Ovary (tissue), 3 donors: Measurements from ENCODE around the gene PLA2G4D.

ENCODE experiments used
- CTCF ChIP-seq, 3 donors: fragments of 450-650 bp in 2 of 3; fragments of 200-600 bp in 1 of 3; IDR thresholded peaks; one replicate each; pipeline versions ENCODE4 v1.5.1 to v1.8.0; 2016 to 2022; ENCODE audit warnings: antibody characterized with exemption in 3 of 3, mild to moderate bottlenecking in 1 of 3
- EP300 ChIP-seq: sonication (generic); formaldehyde crosslinking; IDR thresholded peaks from one replicate; pipeline ENCODE4 v1.6.1; 2017; ENCODE audit warnings: antibody characterized with exemption
- POLR2A ChIP-seq: fragments of 450-650 bp; IDR thresholded peaks from one replicate; pipeline ENCODE4 v1.6.1; 2017; ENCODE audit warnings: antibody characterized with exemption, mild to moderate bottlenecking, moderate library complexity
- donor health status: DM: no; HTN: no; CAD: no.

GRCh38 chr15:42118650-42119445, 24.5 kb upstream of the PLA2G4D start:
- TF ChIP-seq CTCF (IDR thresholded peaks at IDR 0.05) (no peak), EP300 (no peak), POLR2A (no peak)
